Upper lobe of left lung (tissue), 6 donors: ENCODE results near the gene KCNJ9. TPM values are rescaled to one million over a fixed set of nuclear protein-coding genes. Genes with fewer than 3 reads are reported as not detected.
A peak's percentile ranks its signal among the peaks of the same experiment; 100 is the strongest.

Experiments
- ATAC-seq, 2 donors: fragments of 200-7000 bp; cut with Tn5 transposase; one replicate each; pipeline ENCODE4 v1.9.1; 2022; ENCODE audit warnings: mild to moderate bottlenecking in 2 of 2, moderate library complexity in 2 of 2; ENCODE audit not compliant: low FRiP score in 2 of 2
- DNase-seq, 2 donors: peaks; one replicate each; pipeline ENCODE4 v3.0.0-alpha.2; 2019 to 2020
- H3K27ac ChIP-seq, 4 donors: fragments of 200-600 bp; sonication (generic); one replicate each; pipeline ENCODE4 v1.5.1; 2016 to 2019
- H3K27me3 ChIP-seq, 4 donors: fragments of 200-600 bp; sonication (generic); one replicate each; pipeline ENCODE4 v1.5.1; 2017 to 2019
- H3K36me3 ChIP-seq, 4 donors: fragments of 200-600 bp; sonication (generic); one replicate each; pipeline ENCODE4 v1.5.1; 2016 to 2019
- H3K4me1 ChIP-seq, 4 donors: fragments of 200-600 bp; sonication (generic); one replicate each; pipeline ENCODE4 v1.5.1; 2018 to 2019
- H3K4me3 ChIP-seq, 4 donors: fragments of 200-600 bp; sonication (generic); one replicate each; pipeline ENCODE4 v1.5.1; 2017 to 2019; ENCODE audit warnings: mild to moderate bottlenecking in 2 of 4, moderate library complexity in 1 of 4
- H3K9me3 ChIP-seq, 4 donors: fragments of 200-600 bp; sonication (generic); one replicate each; pipeline ENCODE4 v1.5.1; 2018 to 2019
- CTCF ChIP-seq, 6 experiments: fragments of 450-650 bp in 4 of 6; fragments of 200-600 bp in 2 of 6; sonication (generic) in 2 of 6; IDR thresholded peaks; one replicate each; pipeline ENCODE4 v1.5.1; 2016 to 2019; ENCODE audit warnings: antibody characterized with exemption in 6 of 6
- EP300 ChIP-seq, 4 donors: sonication (generic); formaldehyde crosslinking; IDR thresholded peaks; one replicate each; pipeline ENCODE4 v1.5.1; 2017; ENCODE audit warnings: antibody characterized with exemption in 4 of 4, control low read depth in 2 of 4
- POLR2A ChIP-seq, 4 donors: fragments of 450-650 bp; IDR thresholded peaks; one replicate each; pipeline ENCODE4 v1.5.1; 2016 to 2017; ENCODE audit warnings: antibody characterized with exemption in 4 of 4, mild to moderate bottlenecking in 2 of 4
- POLR2AphosphoS5 ChIP-seq, 2 donors: sonication (generic); formaldehyde crosslinking; IDR thresholded peaks; one replicate each; pipeline ENCODE4 v1.5.1; 2017; ENCODE audit warnings: antibody characterized with exemption in 2 of 2
- WGBS, 2 donors: methylation state at CpG; one replicate each; pipeline ENCODE4 v1.1.5; 2017 to 2018; 5-methylcytosine and 5-hydroxymethylcytosine counted together
- total RNA-seq, 6 donors: library from RNA; depleted of rRNA in 4 of 6; stranded (reverse); fragments of >200 nt in 4 of 6; gene quantifications; one replicate each; pipeline versions ENCODE4 v1.1.0 to v1.2.1, GENCODE V29; 2016 to 2021
- donor health status: DM: no; HTN: no; CAD: no; lungs with moderate emphysema.
- donor health status: DM: no; HTN: yes; CAD: no; lungs with severe emphysema.

Gene KCNJ9
- total RNA-seq, 6 donors from 2014 or later: not detected

DNA sequence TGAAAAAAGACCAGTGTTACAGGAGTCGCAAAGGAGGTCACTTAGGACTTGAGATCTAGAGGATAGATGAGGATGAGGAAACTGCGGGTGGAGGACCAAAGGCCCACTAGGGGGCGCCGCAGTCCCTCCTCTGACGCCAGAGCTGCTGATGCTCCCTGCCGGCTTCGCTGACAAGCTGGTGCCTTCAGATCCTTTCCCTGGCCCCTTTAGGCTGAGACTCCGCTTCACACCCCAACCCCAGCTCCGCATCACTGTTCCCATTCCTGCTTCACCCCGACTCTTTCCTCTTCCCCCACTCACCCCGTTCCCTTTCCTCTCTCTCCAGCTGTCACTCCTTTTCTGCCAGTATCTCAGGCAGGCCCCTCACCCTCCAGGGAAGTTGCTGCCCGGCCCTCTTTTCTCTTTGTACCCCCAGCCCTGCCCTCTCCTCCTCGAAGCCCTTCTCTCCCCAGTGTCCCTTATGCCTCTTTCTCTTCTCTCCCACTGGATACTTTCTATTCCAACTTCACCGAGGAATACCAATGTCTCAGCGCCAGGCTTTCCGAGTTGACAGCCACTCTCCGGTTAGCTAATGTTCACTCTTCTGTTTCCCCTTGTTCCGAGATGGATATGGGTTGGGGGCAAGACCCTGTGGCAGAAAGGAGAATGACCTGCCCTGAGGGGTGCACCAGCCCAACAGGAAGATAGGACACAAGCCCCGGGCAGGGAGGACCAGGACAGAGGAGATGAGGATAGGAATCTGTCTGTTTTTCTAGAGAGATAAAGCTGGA lies 4.5 kb downstream of the KCNJ9 start:
- Histone ChIP-seq H3K27me3 (peaks cover 0 to 18% (median 9%) of the 10 kb centered on the region in 4 donors), H3K9me3 (no peaks in the 10 kb centered on the region), H3K36me3 (peaks cover 0 to 19% (median 10%) of the 10 kb centered on the region in 4 donors), H3K4me3 (no peak overlapping the region), H3K4me1 (peaks cover 0 to 9% (median 8%) of the 10 kb centered on the region in 4 donors), H3K27ac (no peak overlapping the region)
- DNase-seq (peak; percentile 79 to 86), ATAC-seq (peak; percentile 65 to 86)
- TF ChIP-seq CTCF (IDR thresholded peaks at IDR 0.05) (peak; percentile 56 to 83 (median 73)), POLR2AphosphoS5 (IDR thresholded peaks at IDR 0.05) (no peak), EP300 (IDR thresholded peaks at IDR 0.05) (no peak), POLR2A (IDR thresholded peaks at IDR 0.05) (no peak)
- WGBS, 2 donors: 56 to 57% methylated on average over 19 of the region's 19 CpGs

DNA sequence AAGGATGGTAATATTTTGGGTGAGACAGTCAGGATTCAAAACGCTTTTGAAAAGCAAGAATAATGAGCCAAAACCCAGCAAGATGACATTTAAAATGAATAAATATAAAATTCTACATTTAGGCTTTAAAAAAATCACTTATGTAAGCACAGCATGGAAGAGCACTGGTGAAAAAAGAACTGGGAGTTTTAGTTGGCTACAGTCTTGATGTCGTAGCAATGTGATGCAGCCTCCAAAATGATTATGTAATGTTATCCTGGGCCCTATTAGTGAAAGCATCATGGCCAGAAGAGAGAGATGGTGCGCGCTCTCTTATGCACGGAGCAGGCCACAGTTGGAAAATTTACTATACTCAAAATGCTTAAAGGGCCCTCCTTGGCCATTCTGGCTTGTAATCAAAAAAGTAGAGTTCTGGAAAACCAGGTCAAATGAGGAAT lies 5.1 kb downstream of the KCNJ9 start:
- Histone ChIP-seq H3K4me3 (no peak overlapping the region), H3K36me3 (peaks cover 0 to 25% (median 15%) of the 10 kb centered on the region in 4 donors), H3K27me3 (peaks cover 0 to 18% (median 8%) of the 10 kb centered on the region in 4 donors), H3K27ac (no peak overlapping the region), H3K4me1 (peaks cover 0 to 9% (median 8%) of the 10 kb centered on the region in 4 donors), H3K9me3 (no peaks in the 10 kb centered on the region)
- 86 to 88% methylated on average over 5 of the region's 5 CpGs for WGBS, 2 donors
- ATAC-seq (peak in 1 of 2 donors; percentile 77), DNase-seq (no peak)
- TF ChIP-seq POLR2AphosphoS5 (IDR thresholded peaks at IDR 0.05): no peak
- TF ChIP-seq POLR2A (IDR thresholded peaks at IDR 0.05): no peak
- no peak for TF ChIP-seq CTCF (IDR thresholded peaks at IDR 0.05)
- no peak for TF ChIP-seq EP300 (IDR thresholded peaks at IDR 0.05)

GRCh38 chr1:160087118-160087662 lies 5.9 kb downstream of the KCNJ9 start:
- WGBS, 2 donors: 94 to 98% methylated on average over 8 to 12 of the region's 12 CpGs
- H3K4me1 ChIP-seq: peaks cover 0 to 9% (median 8%) of the 10 kb centered on the region in 4 donors
- no peak for ATAC-seq
- no peak for DNase-seq
- peaks cover 0 to 11% (median 4%) of the 10 kb centered on the region in 4 donors for H3K27me3 ChIP-seq
- peaks cover 1 to 32% (median 18%) of the 10 kb centered on the region in 4 donors for H3K36me3 ChIP-seq
- no peak overlapping the region for H3K27ac ChIP-seq
- TF ChIP-seq POLR2AphosphoS5 (IDR thresholded peaks at IDR 0.05) (no peak), CTCF (IDR thresholded peaks at IDR 0.05) (no peak), POLR2A (IDR thresholded peaks at IDR 0.05) (no peak), EP300 (IDR thresholded peaks at IDR 0.05) (no peak)
- H3K9me3 ChIP-seq: no peaks in the 10 kb centered on the region
- no peak overlapping the region for H3K4me3 ChIP-seq

DNA sequence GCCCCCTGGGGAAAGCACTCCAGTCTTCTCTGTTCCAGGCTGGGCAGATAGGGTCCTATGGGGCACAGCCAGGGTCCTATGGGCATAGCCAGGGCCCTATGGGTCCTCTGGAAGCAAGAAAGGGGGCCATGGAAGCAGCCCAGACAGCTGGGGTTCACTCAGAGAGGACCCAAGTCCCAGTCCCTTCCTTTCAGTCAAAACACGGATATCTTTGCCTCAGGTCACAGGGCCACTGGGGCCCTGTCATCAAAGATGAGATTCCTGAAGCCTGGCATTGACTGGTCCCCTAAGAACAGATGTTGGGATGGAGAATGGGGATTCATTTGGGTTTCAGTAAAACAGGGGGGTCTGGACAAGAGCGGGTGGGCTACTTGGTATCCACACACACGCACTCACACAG lies 8.5 kb downstream of the KCNJ9 start:
- ATAC-seq (no peak), DNase-seq (no peak)
- no peaks in the 10 kb centered on the region for H3K9me3 ChIP-seq
- TF ChIP-seq POLR2AphosphoS5 (IDR thresholded peaks at IDR 0.05) (no peak), CTCF (IDR thresholded peaks at IDR 0.05) (no peak), POLR2A (IDR thresholded peaks at IDR 0.05) (no peak), EP300 (IDR thresholded peaks at IDR 0.05) (no peak)
- WGBS, 2 donors: 78 to 100% methylated on average over 3 of the region's 3 CpGs
- H3K4me3 ChIP-seq: no peak overlapping the region
- H3K4me1 ChIP-seq: no peaks in the 10 kb centered on the region
- no peaks in the 10 kb centered on the region for H3K27me3 ChIP-seq
- peaks cover 7 to 54% (median 35%) of the 10 kb centered on the region in 4 donors for H3K36me3 ChIP-seq
- H3K27ac ChIP-seq: no peak overlapping the region
